ENCODE data around the gene SYDE1. TPM values are rescaled to one million over a fixed set of nuclear protein-coding genes. Genes with fewer than 3 reads are reported as not detected.

SYDE1 gene
- total and polyA plus RNA-seq, 4 donors: 0.72 to 4.2 (median 3.7) TPM

- Histone ChIP-seq H3K4me1 (ENCODE audit: control insufficient read depth in 4 of 4, insufficient read depth in 4 of 4, low read length in 3 of 4) (peaks cover 0 to 8% (median 0%) of the 10 kb centered on the region in 4 donors), H3K4me3 (ENCODE audit: low read depth in 1 of 3, low read length in 3 of 3) (no peak overlapping the region), H3K9me3 (ENCODE audit: control insufficient read depth in 4 of 4, low read length in 3 of 4) (peaks cover 2 to 6% (median 3%) of the 10 kb centered on the region in 4 donors), H3K9ac (ENCODE audit: low read depth in 1 of 2, low read length in 2 of 2) (no peak overlapping the region), H3K27me3 (ENCODE audit: control insufficient read depth in 4 of 4, insufficient read depth in 4 of 4, low read length in 3 of 4) (no peaks in the 10 kb centered on the region), H3K36me3 (ENCODE audit: control insufficient read depth in 4 of 4, insufficient read depth in 3 of 4, low read depth in 1 of 4, low read length in 3 of 4) (no peaks in the 10 kb centered on the region), H3K27ac (ENCODE audit: low read depth in 1 of 2, low read length in 2 of 2) (no peak overlapping the region)
- 97% methylated on average over 1 of the region's 1 CpG for WGBS
- TF ChIP-seq YY1 (IDR thresholded peaks at IDR 0.05): no peak
- TF ChIP-seq ATF3 (IDR thresholded peaks at IDR 0.05): no peak
- no peak for TF ChIP-seq REST (IDR thresholded peaks at IDR 0.05)
- TF ChIP-seq RXRA (IDR thresholded peaks at IDR 0.05): no peak
- TF ChIP-seq CTCF (IDR thresholded peaks at IDR 0.05; ENCODE audit: low read depth, low read length, missing input control): no peak
- no peak for TF ChIP-seq HNF4G (IDR thresholded peaks at IDR 0.05)
- DNase-seq (ENCODE audit: low spot score): no peak
Measured at GRCh38 chr19:15104003-15104402, 3.2 kb upstream of the SYDE1 start.

GRCh38 chr19:15104411-15104810 lies 2.8 kb upstream of the SYDE1 start:
- peaks cover 0 to 9% (median 0%) of the 10 kb centered on the region in 4 donors for H3K4me1 ChIP-seq (ENCODE audit: control insufficient read depth in 4 of 4, insufficient read depth in 4 of 4, low read length in 3 of 4)

More at GRCh38 chr19:15104411-15104810, 2.8 kb upstream of the SYDE1 start:
- Histone ChIP-seq H3K9me3 (ENCODE audit: control insufficient read depth in 4 of 4, low read length in 3 of 4) (peaks cover 2 to 6% (median 3%) of the 10 kb centered on the region in 4 donors), H3K4me3 (ENCODE audit: low read depth in 1 of 3, low read length in 3 of 3) (no peak overlapping the region), H3K27ac (ENCODE audit: low read depth in 1 of 2, low read length in 2 of 2) (no peak overlapping the region), H3K36me3 (ENCODE audit: control insufficient read depth in 4 of 4, insufficient read depth in 3 of 4, low read depth in 1 of 4, low read length in 3 of 4) (peaks cover 0 to 1% (median 0%) of the 10 kb centered on the region in 4 donors), H3K9ac (ENCODE audit: low read depth in 1 of 2, low read length in 2 of 2) (no peak overlapping the region), H3K27me3 (ENCODE audit: control insufficient read depth in 4 of 4, insufficient read depth in 4 of 4, low read length in 3 of 4) (no peaks in the 10 kb centered on the region)
- 77% methylated on average over 1 of the region's 1 CpG for WGBS
- TF ChIP-seq EGR1 (IDR thresholded peaks at IDR 0.05; ENCODE audit: low read depth in 2 of 2) (no peak), YY1 (IDR thresholded peaks at IDR 0.05) (no peak), GABPA (IDR thresholded peaks at IDR 0.05 in 1 of 2, conservative IDR thresholded peaks at IDR 0.05 in 1 of 2) (no peak), HNF4A (conservative IDR thresholded peaks at IDR 0.05) (no peak), HNF4G (IDR thresholded peaks at IDR 0.05) (no peak), CTCF (IDR thresholded peaks at IDR 0.05; ENCODE audit: low read depth, low read length, missing input control) (no peak), TAF1 (conservative IDR thresholded peaks at IDR 0.05) (no peak), RAD21 (IDR thresholded peaks at IDR 0.05) (no peak), ZBTB33 (IDR thresholded peaks at IDR 0.05) (no peak), FOXA2 (IDR thresholded peaks at IDR 0.05) (no peak), RXRA (IDR thresholded peaks at IDR 0.05) (no peak)
- no peak for DNase-seq (ENCODE audit: low spot score)
